ENCODE data around the gene ARHGEF17. TPM values are rescaled to one million over a fixed set of nuclear protein-coding genes. Genes with fewer than 3 reads are reported as not detected.

ARHGEF17 gene
- total RNA-seq, 3 donors from 2014 or later, result 7.6 to 75.8 (median 13.6) TPM

- Histone ChIP-seq H3K9me3 (no peaks in the 10 kb centered on the region), H3K4me3 (no peak overlapping the region), H3K36me3 (ENCODE audit: low read depth) (no peaks in the 10 kb centered on the region), H3K4me1 (ENCODE audit: low read depth) (peaks cover 8% of the 10 kb centered on the region)
- ATAC-seq, result no peak
- intact Hi-C loops (cut with DNase I, micrococcal nuclease), result no loop called here
- no peak for DNase-seq
- no peak for TF ChIP-seq CTCF (IDR thresholded peaks at IDR 0.05)
Measured at GRCh38 chr11:73293356-73293936, 14.6 kb upstream of the ARHGEF17 start.

- no peaks in the 10 kb centered on the region for H3K36me3 ChIP-seq (ENCODE audit: low read depth)
- intact Hi-C loops (cut with DNase I, micrococcal nuclease), result loop anchor here (5.0 kb wide), 1 partner anchor 43 kb away; no protein-coding TSS in a partner anchor
- no peak for TF ChIP-seq CTCF (IDR thresholded peaks at IDR 0.05)
- no peaks in the 10 kb centered on the region for H3K9me3 ChIP-seq
- DNase-seq (no peak), ATAC-seq (no peak)
- H3K4me1 ChIP-seq (ENCODE audit: low read depth), result peaks cover 2% of the 10 kb centered on the region
- H3K4me3 ChIP-seq, result no peak overlapping the region
Measured at GRCh38 chr11:73294604-73295003, 13.5 kb upstream of the ARHGEF17 start.

DNA sequence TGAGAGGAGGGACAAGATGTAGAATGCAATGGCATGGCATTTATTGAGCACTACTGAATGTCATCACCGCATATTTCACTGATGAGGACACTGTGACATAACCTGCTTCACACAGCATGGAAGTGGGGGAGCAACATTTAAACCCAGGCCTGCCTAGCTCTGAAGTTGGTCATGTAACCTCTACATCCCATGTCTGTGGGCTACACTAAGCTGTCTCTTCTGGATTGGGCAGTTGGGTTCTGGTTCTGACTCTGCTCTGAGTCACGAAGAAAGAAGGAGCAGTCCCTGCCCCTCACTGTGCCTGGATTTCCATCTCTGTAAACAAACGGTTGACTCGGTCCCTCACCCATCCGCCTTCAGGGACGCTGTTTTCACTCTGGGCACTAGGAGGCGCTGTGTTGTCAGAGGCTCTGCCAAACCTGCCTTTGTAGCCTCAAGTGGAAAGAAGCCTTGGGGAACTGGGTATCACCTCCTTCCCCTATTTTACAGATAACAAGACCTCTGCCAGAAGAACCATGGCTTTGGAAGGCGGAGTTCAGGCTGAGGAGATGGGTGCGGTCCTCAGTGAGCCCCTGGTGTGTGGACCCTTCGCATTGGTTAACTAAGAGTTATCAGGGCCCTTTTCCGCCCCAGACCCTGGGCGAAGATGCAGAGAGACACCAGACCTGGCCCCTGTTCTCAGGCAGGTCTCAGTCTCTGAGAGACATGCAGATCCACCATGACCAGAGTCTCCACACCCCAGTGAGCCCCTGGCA, 12.7 kb upstream of the ARHGEF17 start:
- no peaks in the 10 kb centered on the region for H3K36me3 ChIP-seq (ENCODE audit: low read depth)
- H3K9me3 ChIP-seq, result no peaks in the 10 kb centered on the region
- H3K4me3 ChIP-seq, result no peak overlapping the region
- ATAC-seq, result peak; percentile 81
- peak in 2 of 3 donors; percentile 82 for DNase-seq
- no peaks in the 10 kb centered on the region for H3K4me1 ChIP-seq (ENCODE audit: low read depth)
- intact Hi-C loops (cut with DNase I, micrococcal nuclease), result loop anchor here (5.0 kb wide), 1 partner anchor 42 kb away; no protein-coding TSS in a partner anchor
- TF ChIP-seq CTCF (IDR thresholded peaks at IDR 0.05), result peak; percentile 72

- intact Hi-C loops (cut with DNase I, micrococcal nuclease), result loop anchor here (5.0 kb wide), 1 partner anchor 41 kb away; no protein-coding TSS in a partner anchor
- Histone ChIP-seq H3K4me3 (no peak overlapping the region), H3K9me3 (no peaks in the 10 kb centered on the region), H3K4me1 (ENCODE audit: low read depth) (no peaks in the 10 kb centered on the region), H3K36me3 (ENCODE audit: low read depth) (no peaks in the 10 kb centered on the region)
- no peak for TF ChIP-seq CTCF (IDR thresholded peaks at IDR 0.05)
- ATAC-seq (no peak), DNase-seq (no peak)
Measured at GRCh38 chr11:73295996-73296318, 12.1 kb upstream of the ARHGEF17 start.

DNA sequence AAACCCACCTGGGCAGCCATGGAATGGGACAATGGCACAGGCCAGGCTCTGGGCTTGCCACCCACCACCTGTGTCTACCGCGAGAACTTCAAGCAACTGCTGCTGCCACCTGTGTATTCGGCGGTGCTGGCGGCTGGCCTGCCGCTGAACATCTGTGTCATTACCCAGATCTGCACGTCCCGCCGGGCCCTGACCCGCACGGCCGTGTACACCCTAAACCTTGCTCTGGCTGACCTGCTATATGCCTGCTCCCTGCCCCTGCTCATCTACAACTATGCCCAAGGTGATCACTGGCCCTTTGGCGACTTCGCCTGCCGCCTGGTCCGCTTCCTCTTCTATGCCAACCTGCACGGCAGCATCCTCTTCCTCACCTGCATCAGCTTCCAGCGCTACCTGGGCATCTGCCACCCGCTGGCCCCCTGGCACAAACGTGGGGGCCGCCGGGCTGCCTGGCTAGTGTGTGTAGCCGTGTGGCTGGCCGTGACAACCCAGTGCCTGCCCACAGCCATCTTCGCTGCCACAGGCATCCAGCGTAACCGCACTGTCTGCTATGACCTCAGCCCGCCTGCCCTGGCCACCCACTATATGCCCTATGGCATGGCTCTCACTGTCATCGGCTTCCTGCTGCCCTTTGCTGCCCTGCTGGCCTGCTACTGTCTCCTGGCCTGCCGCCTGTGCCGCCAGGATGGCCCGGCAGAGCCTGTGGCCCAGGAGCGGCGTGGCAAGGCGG, 11.4 kb upstream of the ARHGEF17 start:
- no peaks in the 10 kb centered on the region for H3K4me1 ChIP-seq (ENCODE audit: low read depth)
- intact Hi-C loops (cut with DNase I, micrococcal nuclease), result loop anchor here (5.0 kb wide), 1 partner anchor 41 kb away; no protein-coding TSS in a partner anchor
- DNase-seq, result no peak
- H3K36me3 ChIP-seq (ENCODE audit: low read depth), result no peaks in the 10 kb centered on the region
- ATAC-seq, result no peak
- H3K9me3 ChIP-seq, result no peaks in the 10 kb centered on the region
- H3K4me3 ChIP-seq, result no peak overlapping the region
- TF ChIP-seq CTCF (IDR thresholded peaks at IDR 0.05), result no peak
